Neutrophil (primary cell): ENCODE data around the gene DCDC2.

ENCODE experiments used
- H3K27ac ChIP-seq: fragments of 200-600 bp; sonication (generic); 2 replicates; pipeline ENCODE4 v1.5.1; 2016; ENCODE audit warnings: mild to moderate bottlenecking, moderate library complexity
- H3K27me3 ChIP-seq: fragments of 200-600 bp; sonication (generic); 2 replicates; pipeline ENCODE4 v1.6.0; 2016; ENCODE audit warnings: mild to moderate bottlenecking
- H3K36me3 ChIP-seq: fragments of 200-600 bp; sonication (generic); 2 replicates; pipeline ENCODE4 v1.5.1; 2017
- H3K4me1 ChIP-seq, 2 experiments: fragments of 200-600 bp in 1 of 2; sonication (generic) in 1 of 2; 1 replicate in 1 of 2; 2 replicates in 1 of 2; pipeline versions ENCODE4 v1.5.1 to v1.6.1; 2013 to 2016; ENCODE audit warnings: low read depth in 1 of 2, low read length in 1 of 2, mild to moderate bottlenecking in 1 of 2, moderate library complexity in 1 of 2; ENCODE audit not compliant: control insufficient read depth in 1 of 2, insufficient read depth in 1 of 2
- H3K4me3 ChIP-seq, 2 experiments: fragments of 200-600 bp in 1 of 2; sonication (generic) in 1 of 2; 1 replicate in 1 of 2; 2 replicates in 1 of 2; pipeline ENCODE4 v1.5.1; 2013 to 2016; ENCODE audit warnings: low read depth in 1 of 2, low read length in 1 of 2, mild to moderate bottlenecking in 1 of 2, moderate library complexity in 1 of 2
- H3K9me3 ChIP-seq: fragments of 200-600 bp; sonication (generic); 2 replicates; pipeline ENCODE4 v1.5.1; 2016
- CTCF ChIP-seq: fragments of 200-600 bp; sonication (generic); IDR thresholded peaks from 2 replicates; pipeline ENCODE4 v1.5.1; 2016; ENCODE audit warnings: antibody characterized with exemption

The DCDC2 gene

GRCh38 chr6:24229696-24230405, 128.0 kb downstream of the DCDC2 start:
- no peaks in the 10 kb centered on the region for H3K9me3 ChIP-seq
- no peak for TF ChIP-seq CTCF
- no peak overlapping the region for H3K27ac ChIP-seq
- no peaks in the 10 kb centered on the region for H3K36me3 ChIP-seq
- H3K4me1 ChIP-seq = no peaks in the 10 kb centered on the region
- H3K4me3 ChIP-seq = no peak overlapping the region
- H3K27me3 ChIP-seq = no peaks in the 10 kb centered on the region

GRCh38 chr6:24228681-24229255, 129.1 kb downstream of the DCDC2 start:
- Histone ChIP-seq H3K4me3 (no peak overlapping the region), H3K36me3 (no peaks in the 10 kb centered on the region), H3K27me3 (no peaks in the 10 kb centered on the region), H3K9me3 (no peaks in the 10 kb centered on the region), H3K4me1 (no peaks in the 10 kb centered on the region), H3K27ac (no peak overlapping the region)
- no peak for TF ChIP-seq CTCF

GRCh38 chr6:24228123-24228522, 129.7 kb downstream of the DCDC2 start:
- Histone ChIP-seq H3K4me1 (no peaks in the 10 kb centered on the region), H3K9me3 (no peaks in the 10 kb centered on the region), H3K36me3 (no peaks in the 10 kb centered on the region), H3K4me3 (no peak overlapping the region), H3K27ac (no peak overlapping the region), H3K27me3 (no peaks in the 10 kb centered on the region)
- TF ChIP-seq CTCF = no peak

GRCh38 chr6:24227556-24227955, 130.3 kb downstream of the DCDC2 start:
- no peak overlapping the region for H3K27ac ChIP-seq
- H3K4me1 ChIP-seq = no peaks in the 10 kb centered on the region
- TF ChIP-seq CTCF = no peak
- H3K27me3 ChIP-seq = no peaks in the 10 kb centered on the region
- no peaks in the 10 kb centered on the region for H3K36me3 ChIP-seq
- H3K9me3 ChIP-seq = no peaks in the 10 kb centered on the region
- H3K4me3 ChIP-seq = no peak overlapping the region

GRCh38 chr6:24226541-24226940, 131.3 kb downstream of the DCDC2 start:
- Histone ChIP-seq H3K4me1 (no peaks in the 10 kb centered on the region), H3K27ac (no peak overlapping the region), H3K27me3 (no peaks in the 10 kb centered on the region), H3K9me3 (no peaks in the 10 kb centered on the region), H3K4me3 (no peak overlapping the region), H3K36me3 (no peaks in the 10 kb centered on the region)
- TF ChIP-seq CTCF = no peak
